VCaP (cell line): ENCODE results near the gene MSTO1.
"Not testable (repeated sequence)": the region's sequence is repeated elsewhere in the genome, so short reads cannot be mapped to it uniquely, and the experiment has no call there.

Experiments used
- H3K27ac ChIP-seq: fragments of 450-650 bp; 2 replicates; pipeline ENCODE4 v1.5.1; 2017
- TF ChIP-seq, protein P1 (sequence below): fragments of 450-650 bp; conservative IDR thresholded peaks from 2 replicates; pipeline ENCODE4 v1.5.1; 2017; ENCODE audit warnings: mild to moderate bottlenecking, moderate library complexity

MSTO1 gene

DNA sequence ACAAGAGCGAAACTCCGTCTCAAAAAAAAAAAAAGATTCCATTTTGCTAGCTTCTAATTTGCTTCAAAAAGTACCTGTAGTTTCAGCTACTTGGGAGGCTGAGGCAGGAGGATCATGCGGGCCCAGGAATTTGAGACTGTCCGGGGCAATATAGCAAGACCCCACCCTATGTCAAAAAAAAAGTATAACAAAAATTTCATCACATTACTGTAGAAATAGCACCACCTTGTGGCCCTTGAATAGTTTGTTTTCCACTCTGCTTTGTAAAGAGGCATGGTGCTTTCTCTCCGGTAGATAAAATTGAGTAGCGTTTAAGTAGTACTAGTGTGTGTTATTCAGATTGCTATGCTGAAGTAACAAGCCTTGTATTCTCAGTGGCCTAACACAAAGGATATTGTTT is 18.2 kb upstream of the MSTO1 start:
- no peak overlapping the region for H3K27ac ChIP-seq
- TF ChIP-seq, protein P1, sequence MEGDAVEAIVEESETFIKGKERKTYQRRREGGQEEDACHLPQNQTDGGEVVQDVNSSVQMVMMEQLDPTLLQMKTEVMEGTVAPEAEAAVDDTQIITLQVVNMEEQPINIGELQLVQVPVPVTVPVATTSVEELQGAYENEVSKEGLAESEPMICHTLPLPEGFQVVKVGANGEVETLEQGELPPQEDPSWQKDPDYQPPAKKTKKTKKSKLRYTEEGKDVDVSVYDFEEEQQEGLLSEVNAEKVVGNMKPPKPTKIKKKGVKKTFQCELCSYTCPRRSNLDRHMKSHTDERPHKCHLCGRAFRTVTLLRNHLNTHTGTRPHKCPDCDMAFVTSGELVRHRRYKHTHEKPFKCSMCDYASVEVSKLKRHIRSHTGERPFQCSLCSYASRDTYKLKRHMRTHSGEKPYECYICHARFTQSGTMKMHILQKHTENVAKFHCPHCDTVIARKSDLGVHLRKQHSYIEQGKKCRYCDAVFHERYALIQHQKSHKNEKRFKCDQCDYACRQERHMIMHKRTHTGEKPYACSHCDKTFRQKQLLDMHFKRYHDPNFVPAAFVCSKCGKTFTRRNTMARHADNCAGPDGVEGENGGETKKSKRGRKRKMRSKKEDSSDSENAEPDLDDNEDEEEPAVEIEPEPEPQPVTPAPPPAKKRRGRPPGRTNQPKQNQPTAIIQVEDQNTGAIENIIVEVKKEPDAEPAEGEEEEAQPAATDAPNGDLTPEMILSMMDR: peak; percentile 45

DNA sequence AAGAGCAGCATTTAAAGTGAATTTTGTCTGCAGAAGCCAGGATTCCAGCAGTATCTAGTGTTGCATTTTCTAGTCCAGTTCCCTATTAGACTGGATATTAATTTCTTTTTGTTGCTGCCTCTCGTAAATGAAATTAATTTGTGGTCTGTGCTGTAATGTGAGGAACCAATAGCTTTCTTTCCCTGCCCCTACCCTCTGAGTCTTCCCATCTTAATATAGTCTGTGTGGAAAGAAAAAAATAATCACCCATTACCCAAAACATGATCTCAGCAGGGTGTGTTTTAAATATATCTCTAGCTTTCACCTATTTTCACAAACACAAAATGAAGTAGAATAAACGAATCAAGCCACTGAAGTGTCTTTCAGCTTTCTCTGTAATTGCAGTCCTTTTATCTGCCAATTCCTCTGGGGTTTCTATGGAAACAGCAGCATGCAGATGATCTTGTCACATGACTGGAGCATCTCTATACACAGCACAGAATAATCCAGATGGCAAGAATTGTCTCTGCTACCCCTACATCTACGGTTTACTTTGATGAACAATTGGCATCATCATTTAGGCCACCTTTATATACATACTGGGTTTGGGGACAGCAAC is 14.0 kb upstream of the MSTO1 start:
- H3K27ac ChIP-seq: not testable (repeated sequence)

DNA sequence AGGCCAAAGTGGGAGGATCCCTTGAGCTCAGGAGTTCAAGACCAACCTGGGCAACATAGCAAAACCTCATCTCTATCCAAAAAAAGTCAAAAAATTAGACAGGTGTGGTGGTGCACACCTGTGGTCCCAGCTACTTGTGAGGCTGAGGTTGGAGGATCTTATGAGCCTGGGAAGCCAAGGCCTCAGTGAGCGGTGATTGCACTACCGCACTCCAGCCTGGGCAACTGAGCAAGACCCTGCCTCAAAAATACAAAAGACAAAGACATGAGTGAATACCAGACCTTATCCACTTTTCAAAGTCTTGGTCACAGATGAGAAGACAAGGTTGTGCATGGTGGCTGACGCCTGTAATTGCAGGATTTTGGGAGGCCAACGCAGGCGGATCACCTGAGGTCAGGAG is 13.2 kb upstream of the MSTO1 start:
- H3K27ac ChIP-seq: no peak overlapping the region
- TF ChIP-seq, protein P1: no peak

DNA sequence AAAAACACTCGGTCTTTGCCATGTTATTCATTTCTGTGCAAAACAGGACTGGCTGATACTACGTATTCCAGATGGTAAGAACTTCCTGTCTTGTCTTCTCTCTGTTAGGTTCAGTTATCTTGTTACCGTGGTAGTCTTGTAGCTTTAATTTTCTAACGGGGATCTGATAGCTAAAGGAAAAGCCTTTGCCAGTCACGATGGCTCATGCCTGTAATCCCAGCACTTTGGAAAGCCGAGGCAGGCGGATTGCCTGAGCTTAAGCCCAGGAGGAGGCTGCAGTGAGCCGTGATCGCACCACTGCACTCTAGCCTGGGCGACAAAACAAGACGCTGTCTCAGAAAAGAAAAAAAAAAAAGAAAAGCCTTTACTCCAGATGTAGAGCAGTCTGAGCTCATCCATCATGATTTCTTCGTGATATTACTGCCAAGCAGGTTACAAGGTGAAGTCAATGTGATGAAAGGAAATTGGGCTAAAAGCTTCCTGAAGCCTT is 11.1 kb upstream of the MSTO1 start:
- TF ChIP-seq, protein P1: no peak
- H3K27ac ChIP-seq: no peak overlapping the region

DNA sequence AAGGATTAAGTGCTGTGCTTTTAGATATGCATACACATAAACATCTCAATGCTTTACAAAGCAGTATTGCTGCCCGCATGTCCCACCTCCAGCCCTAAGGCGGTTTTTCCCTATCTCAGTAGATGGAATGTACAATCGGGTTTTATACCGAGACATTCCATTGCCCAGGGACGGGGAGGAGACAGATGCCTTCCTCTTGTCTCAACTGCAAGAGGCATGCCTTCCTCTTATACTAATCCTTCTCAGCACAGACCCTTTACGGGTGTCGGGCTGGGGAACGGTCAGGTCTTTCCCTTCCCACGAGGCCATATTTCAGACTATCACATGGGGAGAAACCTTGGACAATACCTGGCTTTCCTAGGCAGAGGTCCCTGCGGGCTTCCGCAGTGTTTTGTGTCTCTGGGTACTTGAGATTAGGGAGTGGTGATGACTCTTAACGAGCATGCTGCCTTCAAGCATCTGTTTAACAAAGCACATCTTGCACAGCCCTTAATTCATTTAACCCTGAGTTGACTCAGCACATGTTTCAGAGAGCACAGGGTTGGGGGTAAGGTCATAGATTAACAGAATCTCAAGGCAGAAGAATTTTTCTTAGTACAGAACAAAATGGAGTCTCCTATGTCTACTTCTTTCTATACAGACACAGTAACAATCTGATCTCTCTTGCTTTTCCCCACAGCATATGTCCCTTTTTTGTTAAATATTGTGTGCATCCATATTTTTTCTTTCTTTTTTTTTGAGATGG is 10.0 kb upstream of the MSTO1 start:
- H3K27ac ChIP-seq: not testable (repeated sequence)

DNA sequence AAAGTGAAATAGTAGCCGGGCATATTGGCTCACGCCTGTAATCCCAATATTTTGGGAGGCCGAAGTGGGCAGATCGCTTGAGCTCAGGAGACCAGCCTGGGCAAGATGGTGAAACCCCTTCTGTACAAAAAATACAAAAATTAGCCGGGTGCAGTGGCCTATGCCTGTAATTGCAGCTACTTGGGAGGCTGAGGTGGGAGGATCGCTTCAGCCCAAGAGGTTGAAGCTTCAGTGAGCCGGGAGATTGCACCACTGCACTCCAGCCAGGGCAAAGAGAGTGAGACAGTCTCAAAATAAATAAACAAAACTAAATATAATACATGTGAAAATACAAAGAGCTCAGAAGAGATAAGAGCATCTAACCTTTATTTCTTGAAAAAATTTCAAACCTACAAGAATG is 2.3 kb upstream of the MSTO1 start:
- TF ChIP-seq, protein P1: no peak
- no peak overlapping the region for H3K27ac ChIP-seq

DNA sequence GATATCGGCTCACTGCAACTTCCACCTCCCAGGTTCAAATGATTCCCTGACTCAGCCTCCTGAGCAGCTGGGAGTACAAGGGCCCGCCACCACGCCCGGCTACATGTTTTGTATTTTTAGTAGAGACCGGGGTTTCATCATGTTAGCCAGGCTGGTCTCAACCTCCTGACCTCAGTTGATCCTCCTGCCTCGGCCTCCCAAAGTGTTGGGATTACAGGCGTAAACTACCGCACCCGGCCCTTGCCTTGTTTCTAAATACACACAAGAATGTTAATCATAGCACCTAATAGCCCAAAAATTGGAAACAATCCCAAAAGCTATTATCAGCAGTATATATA is 1.2 kb upstream of the MSTO1 start:
- TF ChIP-seq, protein P1: no peak
- no peak overlapping the region for H3K27ac ChIP-seq

DNA sequence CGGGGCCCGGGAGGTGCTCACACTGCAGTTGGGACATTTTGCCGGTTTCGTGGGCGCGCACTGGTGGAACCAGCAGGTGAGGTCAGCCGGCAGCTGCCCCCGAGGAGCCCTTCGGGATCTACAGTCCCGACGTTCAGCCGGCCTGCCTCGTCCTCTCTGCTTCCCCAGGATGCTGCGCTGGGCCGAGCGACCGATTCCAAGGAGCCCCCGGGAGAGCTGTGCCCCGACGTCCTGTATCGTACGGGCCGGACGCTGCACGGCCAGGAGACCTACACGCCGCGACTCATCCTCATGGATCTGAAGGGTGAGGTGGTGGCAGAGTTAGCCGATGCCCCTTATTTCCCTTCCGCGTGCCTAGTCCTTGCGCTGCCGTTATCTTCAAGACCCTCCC is 234 bp downstream of the MSTO1 start:
- peak overlapping the region; percentile 79; the same call in 1 of the 2 replicates for H3K27ac ChIP-seq

DNA sequence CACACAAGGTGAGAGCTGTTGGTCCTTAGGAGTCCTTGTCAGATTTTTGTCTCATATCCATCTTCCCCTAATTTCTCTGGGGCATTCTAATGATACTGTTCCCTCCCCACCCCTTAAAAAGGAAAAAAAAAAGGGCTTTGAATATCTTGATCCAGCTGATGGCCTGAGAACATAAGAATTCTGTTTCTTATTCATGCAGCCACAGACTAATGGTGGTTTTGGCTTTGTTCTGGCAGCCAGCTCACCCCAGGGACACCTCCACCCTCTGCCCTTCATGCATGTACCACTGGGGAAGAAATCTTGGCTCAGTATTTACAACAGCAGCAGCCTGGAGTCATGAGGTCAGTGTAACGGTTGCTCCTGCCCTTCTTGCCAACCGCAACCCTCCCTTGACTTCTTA is 3.2 kb downstream of the MSTO1 start:
- H3K27ac ChIP-seq: not testable (repeated sequence)

DNA sequence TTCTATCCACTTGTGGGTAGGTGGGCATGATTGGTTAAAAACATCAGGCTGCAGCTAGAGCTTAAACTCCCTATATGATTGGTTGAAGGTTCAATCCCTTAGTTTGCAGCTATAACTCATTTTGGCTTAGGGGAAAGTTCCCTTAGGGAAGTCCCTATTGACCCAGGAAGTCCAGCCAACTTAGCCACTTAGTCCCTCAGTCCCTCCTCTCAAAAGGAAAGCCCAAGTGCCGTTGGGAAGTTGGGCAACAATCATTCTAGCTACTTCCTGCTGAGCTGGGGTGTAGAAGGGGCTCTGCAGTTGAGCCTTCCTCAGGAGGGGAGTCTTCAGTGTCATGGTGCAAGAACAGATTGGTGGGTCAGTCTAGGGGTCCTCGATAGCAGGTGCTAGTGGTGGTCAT is 12.2 kb downstream of the MSTO1 start:
- TF ChIP-seq, protein P1: no peak
- no peak overlapping the region for H3K27ac ChIP-seq
